PC-9 (cell line): ENCODE results near the gene BCAS3. TPM values are rescaled to one million over a fixed set of nuclear protein-coding genes. Genes with fewer than 3 reads are reported as not detected.

Experiments used
- BruUV-seq: library from RNA; stranded (reverse); fragments of 400-500 nt; replicated peaks from 2 replicates; lab custom pipeline; 2021; lab: Mats Ljungman, UMichigan
- CTCF ChIA-PET: fragments of 300-600 bp; sonication (Branson Sonifier 250); formaldehyde crosslinking; loops from one replicate; lab custom pipeline; 2022; ENCODE audit warnings: antibody characterized with exemption; lab: Charles Lee
- POLR2A ChIA-PET: fragments of 300-600 bp; sonication (Branson Sonifier 250); formaldehyde crosslinking; loops from one replicate; lab custom pipeline; 2022; ENCODE audit warnings: antibody characterized with exemption; ENCODE audit not compliant: unreplicated experiment; lab: Charles Lee
- DNase-seq, 2 experiments: peaks; one replicate each; pipeline versions ENCODE4 v3.0.0 to v3.0.0-alpha.2; 2015 to 2022; ENCODE audit warnings: mixed read lengths in 1 of 2
- H2AFZ ChIP-seq: fragments of 200-600 bp; sonication (generic); 2 replicates; pipeline ENCODE4 v1.8.1; 2017; ENCODE audit warnings: antibody characterized with exemption
- H3F3A ChIP-seq: fragments of 200-600 bp; sonication (generic); 2 replicates; pipeline ENCODE4 v1.8.1; 2017; ENCODE audit warnings: antibody characterized with exemption, mild to moderate bottlenecking, low read depth; ENCODE audit not compliant: insufficient read depth
- H3K27ac ChIP-seq: fragments of 200-600 bp; sonication (generic); 2 replicates; pipeline ENCODE4 v1.6.1; 2016; ENCODE audit warnings: mixed run types
- H3K27me3 ChIP-seq: fragments of 200-600 bp; sonication (generic); 2 replicates; pipeline ENCODE4 v1.6.1; 2016; ENCODE audit warnings: low read depth, mixed run types; ENCODE audit not compliant: insufficient read depth
- H3K36me3 ChIP-seq: fragments of 200-600 bp; sonication (generic); 2 replicates; pipeline ENCODE4 v1.6.1; 2016; ENCODE audit warnings: low read depth, mixed run types
- H3K4me1 ChIP-seq: fragments of 200-600 bp; sonication (generic); replicated peaks from 2 replicates; pipeline ENCODE4 v1.6.1; 2016; ENCODE audit warnings: mixed run types; ENCODE audit not compliant: insufficient read depth
- H3K4me2 ChIP-seq: fragments of 200-600 bp; sonication (generic); 2 replicates; pipeline ENCODE4 v1.6.1; 2017; ENCODE audit warnings: mixed run types
- H3K4me3 ChIP-seq: fragments of 200-600 bp; sonication (generic); 2 replicates; pipeline ENCODE4 v1.6.1; 2016; ENCODE audit warnings: mixed run types
- H3K79me2 ChIP-seq: fragments of 200-600 bp; sonication (generic); 2 replicates; pipeline ENCODE4 v1.6.1; 2017; ENCODE audit warnings: low read depth, mixed run types
- H3K9me2 ChIP-seq: fragments of 200-600 bp; sonication (generic); 2 replicates; pipeline ENCODE4 v1.8.1; 2017; ENCODE audit warnings: mild to moderate bottlenecking; ENCODE audit not compliant: insufficient read depth
- H3K9me3 ChIP-seq: fragments of 200-600 bp; sonication (generic); 2 replicates; pipeline ENCODE4 v1.8.1; 2016; ENCODE audit warnings: low read depth; ENCODE audit not compliant: insufficient read depth
- H4K20me1 ChIP-seq: fragments of 200-600 bp; sonication (generic); 2 replicates; pipeline ENCODE4 v1.8.1; 2017; ENCODE audit not compliant: insufficient read depth
- CTCF ChIP-seq: fragments of 200-600 bp; sonication (generic); conservative IDR thresholded peaks from 2 replicates; pipeline ENCODE4 v1.6.1; 2017; ENCODE audit warnings: mixed run types, antibody characterized with exemption, mild to moderate bottlenecking, moderate library complexity
- EZH2 ChIP-seq: fragments of 200-600 bp; sonication (generic); IDR thresholded peaks from 2 replicates; pipeline ENCODE4 v1.8.0; 2017; ENCODE audit warnings: antibody characterized with exemption, low read depth
- intact Hi-C: fragments of 100-400 bp; cut with micrococcal nuclease; formaldehyde crosslinking; loops from one replicate; pipeline ENCODE4 v1.10.0; 2022; ENCODE audit not compliant: unreplicated experiment
- total RNA-seq: library from RNA; stranded (reverse); gene quantifications from 2 replicates; pipeline ENCODE4 v1.2.3, GENCODE V29; 2021

The BCAS3 gene
- total RNA-seq, 1 experiment from 2014 or later: 26.0 TPM

- H3K27me3 ChIP-seq: no peaks in the 10 kb centered on the region
- no peaks in the 10 kb centered on the region for H3F3A ChIP-seq
- CTCF ChIA-PET: no interaction called here
- no peaks in the 10 kb centered on the region for H3K79me2 ChIP-seq
- no peaks in the 10 kb centered on the region for H3K9me2 ChIP-seq
- intact Hi-C loops: no loop called here
- POLR2A ChIA-PET: no interaction called here
- H2AFZ ChIP-seq: no peak overlapping the region
- no peak overlapping the region for H3K27ac ChIP-seq
- TF ChIP-seq CTCF (no peak), EZH2 (no peak)
- H3K36me3 ChIP-seq: no peaks in the 10 kb centered on the region
- H4K20me1 ChIP-seq: no peaks in the 10 kb centered on the region
- BruUV-seq: no TSS peak
- H3K4me1 ChIP-seq: peaks cover 11% of the 10 kb centered on the region; the same call in 1 of the 2 replicates
- no peaks in the 10 kb centered on the region for H3K9me3 ChIP-seq
- H3K4me3 ChIP-seq: no peak overlapping the region
- H3K4me2 ChIP-seq: no peak overlapping the region
- DNase-seq: no peak
Observed at GRCh38 chr17:61203671-61204131, 526.0 kb downstream of the BCAS3 start.

- no peaks in the 10 kb centered on the region for H3K9me3 ChIP-seq
- DNase-seq: no peak
- H3K9me2 ChIP-seq: no peaks in the 10 kb centered on the region
- H3K79me2 ChIP-seq: no peaks in the 10 kb centered on the region
- no peaks in the 10 kb centered on the region for H3K27me3 ChIP-seq
- ChIA-PET POLR2A (no interaction called here), CTCF (no interaction called here)
- intact Hi-C loops: no loop called here
- H3K4me1 ChIP-seq: peaks cover 5% of the 10 kb centered on the region; the same call in 1 of the 2 replicates
- H3K4me3 ChIP-seq: no peak overlapping the region
- no peak overlapping the region for H3K4me2 ChIP-seq
- TF ChIP-seq CTCF (no peak), EZH2 (no peak)
- no peak overlapping the region for H3K27ac ChIP-seq
- BruUV-seq: no TSS peak
- no peaks in the 10 kb centered on the region for H3F3A ChIP-seq
- H3K36me3 ChIP-seq: no peaks in the 10 kb centered on the region
- H2AFZ ChIP-seq: no peak overlapping the region
- H4K20me1 ChIP-seq: no peaks in the 10 kb centered on the region
Observed at GRCh38 chr17:61204456-61204855, 526.8 kb downstream of the BCAS3 start.

GRCh38 chr17:61205401-61205800, 527.8 kb downstream of the BCAS3 start:
- ChIA-PET POLR2A (no interaction called here), CTCF (no interaction called here)
- no peak overlapping the region for H3K27ac ChIP-seq
- H3K27me3 ChIP-seq: no peaks in the 10 kb centered on the region
- no peak overlapping the region for H3K4me2 ChIP-seq
- H4K20me1 ChIP-seq: no peaks in the 10 kb centered on the region
- TF ChIP-seq CTCF: no peak
- TF ChIP-seq EZH2: no peak
- H3K4me3 ChIP-seq: no peak overlapping the region
- no peaks in the 10 kb centered on the region for H3K36me3 ChIP-seq
- no peak for DNase-seq
- H3K4me1 ChIP-seq: no peaks in the 10 kb centered on the region
- no peaks in the 10 kb centered on the region for H3K79me2 ChIP-seq
- no peaks in the 10 kb centered on the region for H3K9me3 ChIP-seq
- H3K9me2 ChIP-seq: no peaks in the 10 kb centered on the region
- H3F3A ChIP-seq: no peaks in the 10 kb centered on the region
- H2AFZ ChIP-seq: no peak overlapping the region
- intact Hi-C loops: no loop called here
- BruUV-seq: no TSS peak
